H9 (cell line): ENCODE results near the gene LBH. TPM values are rescaled to one million over a fixed set of nuclear protein-coding genes. Genes with fewer than 3 reads are reported as not detected.

Source experiments
- DNase-seq: peaks from one replicate; pipeline ENCODE4 v3.0.0-alpha.2; 2017
- H2AFZ ChIP-seq: one replicate; pipeline ENCODE4 v1.6.1; 2013; ENCODE audit warnings: mild to moderate bottlenecking, low read length, control low read depth, moderate library complexity
- H2AK5ac ChIP-seq: 2 replicates; pipeline ENCODE4 v1.6.1; 2013; ENCODE audit warnings: low read length, control low read depth, mixed read lengths; ENCODE audit not compliant: insufficient read length
- H2BK120ac ChIP-seq: one replicate; pipeline ENCODE4 v1.6.1; 2013; ENCODE audit warnings: low read depth, mild to moderate bottlenecking, low read length, control low read depth, inconsistent platforms; ENCODE audit not compliant: poor library complexity, severe bottlenecking
- H2BK12ac ChIP-seq: 2 replicates; pipeline ENCODE4 v1.6.1; 2013; ENCODE audit warnings: low read length, control low read depth, mixed read lengths, low read depth; ENCODE audit not compliant: insufficient read length
- H2BK15ac ChIP-seq: 2 replicates; pipeline ENCODE4 v1.6.1; 2013; ENCODE audit warnings: low read depth, low read length, control low read depth
- H2BK20ac ChIP-seq: one replicate; pipeline ENCODE4 v1.6.1; 2013; ENCODE audit warnings: low read depth, mild to moderate bottlenecking, low read length, control low read depth, inconsistent platforms; ENCODE audit not compliant: poor library complexity, severe bottlenecking
- H2BK5ac ChIP-seq: 2 replicates; pipeline ENCODE4 v1.6.1; 2013; ENCODE audit warnings: low read length, control low read depth, mixed read lengths; ENCODE audit not compliant: insufficient read length
- H3K14ac ChIP-seq: 2 replicates; pipeline ENCODE4 v1.6.1; 2013; ENCODE audit warnings: low read length, control low read depth; ENCODE audit not compliant: insufficient read depth
- H3K18ac ChIP-seq: 2 replicates; pipeline ENCODE4 v1.6.1; 2013; ENCODE audit warnings: low read depth, mild to moderate bottlenecking, mixed read lengths, low read length, control low read depth; ENCODE audit not compliant: insufficient read length
- H3K23ac ChIP-seq: 2 replicates; pipeline ENCODE4 v1.6.1; 2013; ENCODE audit warnings: low read length, control low read depth, mixed read lengths, low read depth; ENCODE audit not compliant: insufficient read length
- H3K23me2 ChIP-seq: 2 replicates; pipeline ENCODE4 v1.6.1; 2013; ENCODE audit warnings: low read depth, mild to moderate bottlenecking, mixed read lengths, low read length, control low read depth; ENCODE audit not compliant: insufficient read length, poor library complexity, severe bottlenecking
- H3K27ac ChIP-seq: 2 replicates; pipeline ENCODE4 v1.5.1; 2013; ENCODE audit warnings: low read length, control low read depth, mixed read lengths, low read depth; ENCODE audit not compliant: insufficient read length
- H3K27me3 ChIP-seq: 2 replicates; pipeline ENCODE4 v1.6.1; 2013; ENCODE audit warnings: low read length, control low read depth, inconsistent platforms; ENCODE audit not compliant: insufficient read depth
- H3K4ac ChIP-seq: 2 replicates; pipeline ENCODE4 v1.6.1; 2013; ENCODE audit warnings: low read depth, mild to moderate bottlenecking, control low read depth, inconsistent platforms, low read length, moderate library complexity
- H3K4me1 ChIP-seq: 2 replicates; pipeline ENCODE4 v1.6.1; 2013; ENCODE audit warnings: low read length, control low read depth, inconsistent platforms; ENCODE audit not compliant: insufficient read depth
- H3K4me2 ChIP-seq: 2 replicates; pipeline ENCODE4 v1.6.1; 2013; ENCODE audit warnings: low read length, control low read depth, mixed read lengths; ENCODE audit not compliant: insufficient read length, insufficient read depth
- H3K56ac ChIP-seq: 2 replicates; pipeline ENCODE4 v1.6.1; 2013; ENCODE audit warnings: low read depth, mild to moderate bottlenecking, mixed read lengths, low read length, control low read depth; ENCODE audit not compliant: insufficient read length
- H3K79me1 ChIP-seq: 2 replicates; pipeline ENCODE4 v1.6.1; 2013; ENCODE audit warnings: low read depth, mild to moderate bottlenecking, moderate library complexity, low read length, control low read depth, inconsistent platforms; ENCODE audit not compliant: insufficient read depth, poor library complexity, severe bottlenecking
- H3K79me2 ChIP-seq: 2 replicates; pipeline ENCODE4 v1.6.1; 2013; ENCODE audit warnings: low read length, control low read depth, inconsistent platforms; ENCODE audit not compliant: insufficient read depth
- H3K9ac ChIP-seq: 2 replicates; pipeline ENCODE4 v1.6.1; 2013; ENCODE audit warnings: low read length, control low read depth, mixed read lengths; ENCODE audit not compliant: insufficient read length; ENCODE audit errors: extremely low read depth
- H3K9me3 ChIP-seq: one replicate; pipeline ENCODE4 v1.6.1; 2013; ENCODE audit warnings: low read depth, low read length, inconsistent platforms; ENCODE audit not compliant: control insufficient read depth
- H3T11ph ChIP-seq: one replicate; pipeline ENCODE4 v1.6.1; 2013; ENCODE audit warnings: mild to moderate bottlenecking, low read length, control low read depth, inconsistent platforms
- H4K20me1 ChIP-seq: one replicate; pipeline ENCODE4 v1.6.1; 2013; ENCODE audit not compliant: control insufficient read depth, insufficient read length, insufficient read depth
- H4K5ac ChIP-seq: 2 replicates; pipeline ENCODE4 v1.6.1; 2013; ENCODE audit warnings: low read depth, mild to moderate bottlenecking, mixed read lengths, low read length, control low read depth; ENCODE audit not compliant: insufficient read length
- H4K8ac ChIP-seq: replicated peaks from 2 replicates; pipeline ENCODE4 v1.6.1; 2013; ENCODE audit warnings: low read length, control low read depth, mixed read lengths, low read depth; ENCODE audit not compliant: insufficient read length
- H4K91ac ChIP-seq: 2 replicates; pipeline ENCODE4 v1.6.1; 2013; ENCODE audit warnings: low read depth, mild to moderate bottlenecking, moderate library complexity, mixed read lengths, low read length, control low read depth; ENCODE audit not compliant: insufficient read length
- H3K27ac Mint-ChIP-seq, 3 experiments: 2 replicates in 2 of 3; 3 replicates in 1 of 3; pipeline ENCODE4 v1.8.0; 2020 to 2021; ENCODE audit warnings: mixed read lengths in 3 of 3, mild to moderate bottlenecking in 1 of 3, moderate library complexity in 1 of 3
- H3K27me3 Mint-ChIP-seq: 2 replicates; pipeline ENCODE4 v1.8.0; 2021; ENCODE audit warnings: low read depth, mild to moderate bottlenecking, moderate library complexity, mixed read lengths
- H3K36me3 Mint-ChIP-seq, 3 experiments: 2 replicates in 2 of 3; 3 replicates in 1 of 3; pipeline ENCODE4 v1.8.0; 2020 to 2021; ENCODE audit warnings: low read depth in 3 of 3, mixed read lengths in 3 of 3; ENCODE audit not compliant: insufficient read depth in 1 of 3
- H3K4me1 Mint-ChIP-seq, 2 experiments: 2 replicates each; pipeline ENCODE4 v1.8.0; 2020; ENCODE audit warnings: mixed read lengths in 2 of 2
- H3K4me3 Mint-ChIP-seq, 2 experiments: 2 replicates in 1 of 2; 3 replicates in 1 of 2; pipeline ENCODE4 v1.8.0; 2020 to 2021; ENCODE audit warnings: mild to moderate bottlenecking in 2 of 2, mixed read lengths in 2 of 2, moderate library complexity in 1 of 2
- H3K9me3 Mint-ChIP-seq, 2 experiments: 2 replicates in 1 of 2; 3 replicates in 1 of 2; pipeline ENCODE4 v1.8.0; 2020; ENCODE audit warnings: mild to moderate bottlenecking in 2 of 2, mixed read lengths in 2 of 2, moderate library complexity in 1 of 2
- WGBS: extraction: QIAGEN DNeasy Blood & Tissue Kit; methylation state at CpG from one replicate; pipeline ENCODE4 v1.1.7; 2013; ENCODE audit warnings: missing lambda C conversion rate, low lambda C conversion rate, mixed read lengths; ENCODE audit not compliant: insufficient read length; ENCODE audit errors: extremely low coverage; 5-methylcytosine and 5-hydroxymethylcytosine counted together
- total RNA-seq: library from RNA; stranded (reverse); gene quantifications from 2 replicates; pipeline ENCODE4 v1.2.1, GENCODE V29; 2021
- TF ChIP-seq, protein P1 (sequence below): fragments of 200-600 bp; sonication (generic); conservative IDR thresholded peaks from 3 replicates; pipeline ENCODE4 v1.8.0; 2021; ENCODE audit warnings: antibody characterized with exemption, mild to moderate bottlenecking

The LBH gene
- total RNA-seq, 1 experiment from 2014 or later: 53.0 TPM

DNA sequence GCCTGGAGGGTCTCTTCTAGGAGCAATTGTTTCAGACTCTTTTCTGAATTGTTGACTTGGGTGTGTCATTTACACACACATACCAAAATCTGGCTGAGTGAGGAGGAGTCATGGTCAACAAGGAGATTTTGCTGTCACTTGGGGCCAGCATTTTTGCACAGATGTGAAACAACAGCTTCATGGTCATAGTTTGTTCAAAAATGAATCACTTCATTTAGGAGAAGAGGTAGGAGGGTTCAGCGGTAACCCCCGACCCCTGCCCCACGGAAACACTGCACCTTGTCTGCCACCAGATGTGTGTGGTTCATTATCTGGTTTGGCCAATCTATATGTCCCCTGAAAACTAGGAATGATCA lies 42.2 kb downstream of the LBH start:
- Histone ChIP-seq H2BK120ac (no peak overlapping the region), H2BK15ac (no peak overlapping the region), H4K5ac (no peak overlapping the region), H3K9ac (no peak overlapping the region), H2AK5ac (no peak overlapping the region), H3K56ac (no peak overlapping the region), H2AFZ (no peak overlapping the region), H3K18ac (no peak overlapping the region), H3K14ac (no peak overlapping the region), H3K23me2 (no peaks in the 10 kb centered on the region), H2BK5ac (no peak overlapping the region), H3K27me3 (no peaks in the 10 kb centered on the region), H4K8ac (no peak overlapping the region), H3T11ph (no peak overlapping the region), H3K4ac (no peak overlapping the region), H2BK20ac (no peak overlapping the region), H4K91ac (no peak overlapping the region), H3K79me1 (no peaks in the 10 kb centered on the region), H2BK12ac (no peak overlapping the region), H3K23ac (no peak overlapping the region), H3K27ac (no peak overlapping the region), H4K20me1 (no peaks in the 10 kb centered on the region), H3K9me3 (no peaks in the 10 kb centered on the region), H3K4me1 (no peaks in the 10 kb centered on the region), H3K4me2 (no peak overlapping the region), H3K79me2 (no peaks in the 10 kb centered on the region)
- H3K36me3 Mint-ChIP-seq: no peaks in the 10 kb centered on the region
- WGBS: no CpG with 5 or more reads among the region's 3 CpGs
- no peak overlapping the region for H3K4me3 Mint-ChIP-seq
- no peaks in the 10 kb centered on the region; a peak in 1 of 5 replicates for H3K9me3 Mint-ChIP-seq
- no peak overlapping the region for H3K27ac Mint-ChIP-seq
- DNase-seq: no peak
- H3K4me1 Mint-ChIP-seq: peaks cover 10 to 12% of the 10 kb centered on the region in 2 experiments
- no peaks in the 10 kb centered on the region; the same call in 1 of the 2 replicates for H3K27me3 Mint-ChIP-seq
- TF ChIP-seq, protein P1, sequence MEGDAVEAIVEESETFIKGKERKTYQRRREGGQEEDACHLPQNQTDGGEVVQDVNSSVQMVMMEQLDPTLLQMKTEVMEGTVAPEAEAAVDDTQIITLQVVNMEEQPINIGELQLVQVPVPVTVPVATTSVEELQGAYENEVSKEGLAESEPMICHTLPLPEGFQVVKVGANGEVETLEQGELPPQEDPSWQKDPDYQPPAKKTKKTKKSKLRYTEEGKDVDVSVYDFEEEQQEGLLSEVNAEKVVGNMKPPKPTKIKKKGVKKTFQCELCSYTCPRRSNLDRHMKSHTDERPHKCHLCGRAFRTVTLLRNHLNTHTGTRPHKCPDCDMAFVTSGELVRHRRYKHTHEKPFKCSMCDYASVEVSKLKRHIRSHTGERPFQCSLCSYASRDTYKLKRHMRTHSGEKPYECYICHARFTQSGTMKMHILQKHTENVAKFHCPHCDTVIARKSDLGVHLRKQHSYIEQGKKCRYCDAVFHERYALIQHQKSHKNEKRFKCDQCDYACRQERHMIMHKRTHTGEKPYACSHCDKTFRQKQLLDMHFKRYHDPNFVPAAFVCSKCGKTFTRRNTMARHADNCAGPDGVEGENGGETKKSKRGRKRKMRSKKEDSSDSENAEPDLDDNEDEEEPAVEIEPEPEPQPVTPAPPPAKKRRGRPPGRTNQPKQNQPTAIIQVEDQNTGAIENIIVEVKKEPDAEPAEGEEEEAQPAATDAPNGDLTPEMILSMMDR: no peak
